GM12878 (cell line): Measurements from ENCODE around the gene MCTP2. TPM values are rescaled to one million over a fixed set of nuclear protein-coding genes. Genes with fewer than 3 reads are reported as not detected.

Source experiments
- ATAC-seq: fragments of 200-7000 bp; cut with Tn5 transposase; 3 replicates; pipeline ENCODE4 v1.9.1; 2020; ENCODE audit warnings: mild to moderate bottlenecking, moderate library complexity
- BruUV-seq: library from RNA; stranded (reverse); fragments of 400-500 nt; replicated peaks from 2 replicates; lab custom pipeline; 2021; lab: Mats Ljungman, UMichigan
- CTCF ChIA-PET: fragments of 300-600 bp; sonication (Branson Sonifier 250); formaldehyde crosslinking; extraction: SDS; loops from one replicate; lab custom pipeline; 2021; ENCODE audit warnings: inconsistent platforms; lab: Yijun Ruan, JAX
- POLR2A ChIA-PET: fragments of 350-600 bp; formaldehyde crosslinking; extraction: SDS; loops from one replicate; lab custom pipeline; 2021; ENCODE audit warnings: inconsistent platforms; lab: Charles Lee
- RAD21 ChIA-PET: fragments of 300-600 bp; sonication (Branson Sonifier 250); formaldehyde crosslinking; loops from one replicate; lab custom pipeline; 2023; ENCODE audit warnings: antibody characterized with exemption; ENCODE audit not compliant: unreplicated experiment; lab: Charles Lee
- SMC1A ChIA-PET: fragments of 300-600 bp; sonication (Branson Sonifier 250); formaldehyde crosslinking; loops from one replicate; lab custom pipeline; 2023; ENCODE audit not compliant: unreplicated experiment, uncharacterized antibody; lab: Charles Lee
- DNase-seq: peaks from one replicate; pipeline ENCODE4 v3.0.0-alpha.2; 2011; ENCODE audit warnings: low read depth, low spot score
- FAIRE-seq: peaks from 3 replicates; lab custom pipeline; 2011; peaks lifted over from hg19 to GRCh38; lab: Jason Lieb, UNC
- H2AFZ ChIP-seq: 2 replicates; pipeline ENCODE4 v1.6.0; 2011; ENCODE audit warnings: low read depth, low read length, control low read depth; ENCODE audit not compliant: control insufficient read depth
- H3K27ac ChIP-seq: 2 replicates; pipeline ENCODE4 v1.5.1; 2011; ENCODE audit warnings: control low read depth; ENCODE audit not compliant: control insufficient read depth, insufficient read depth
- H3K27me3 ChIP-seq, 2 experiments: replicated peaks in 1 of 2; 2 replicates each; pipeline versions ENCODE4 v1.6.0 to v1.6.1; 2011; ENCODE audit warnings: low read length in 1 of 2; ENCODE audit not compliant: control insufficient read depth in 2 of 2, insufficient read depth in 2 of 2
- H3K36me3 ChIP-seq, 2 experiments: 2 replicates each; pipeline ENCODE4 v1.5.1; 2011; ENCODE audit warnings: low read length in 1 of 2; ENCODE audit not compliant: control insufficient read depth in 2 of 2, insufficient read depth in 2 of 2
- H3K4me1 ChIP-seq: 2 replicates; pipeline ENCODE4 v1.6.1; 2011; ENCODE audit warnings: mild to moderate bottlenecking, low read length, moderate library complexity, mixed read lengths; ENCODE audit not compliant: control insufficient read depth, insufficient read depth
- H3K4me2 ChIP-seq: 2 replicates; pipeline ENCODE4 v1.6.0; 2011; ENCODE audit warnings: control low read depth; ENCODE audit not compliant: control insufficient read depth, insufficient read depth
- H3K4me3 ChIP-seq: fragments of 200-600 bp; sonication (generic); 2 replicates; pipeline ENCODE4 v1.5.1; 2016
- H3K79me2 ChIP-seq: 2 replicates; pipeline ENCODE4 v1.6.0; 2011; ENCODE audit warnings: low read length; ENCODE audit not compliant: control insufficient read depth, insufficient read depth
- H3K9ac ChIP-seq: 2 replicates; pipeline ENCODE4 v1.8.0; 2011; ENCODE audit warnings: low read length, control low read depth, mixed read lengths; ENCODE audit not compliant: control insufficient read depth, insufficient read depth
- H3K9me3 ChIP-seq: replicated peaks from 3 replicates; pipeline ENCODE4 v1.5.1; 2011; ENCODE audit warnings: mild to moderate bottlenecking, low read length; ENCODE audit not compliant: control insufficient read depth, insufficient read depth
- H4K20me1 ChIP-seq: 2 replicates; pipeline ENCODE4 v1.6.0; 2011; ENCODE audit not compliant: control insufficient read depth, insufficient read depth
- BRCA1 ChIP-seq: IDR thresholded peaks from 2 replicates; pipeline ENCODE4 v1.6.1; 2011; ENCODE audit warnings: low read depth, low read length, improper control_type of control experiment
- DPF2 ChIP-seq: fragments of 450-650 bp; IDR thresholded peaks from 2 replicates; pipeline ENCODE4 v1.6.1; 2017; ENCODE audit warnings: mild to moderate bottlenecking
- EED ChIP-seq: sonication (generic); IDR thresholded peaks from 2 replicates; pipeline ENCODE4 v1.6.1; 2016; ENCODE audit warnings: antibody characterized with exemption, low read depth
- EGR1 ChIP-seq, 2 experiments: IDR thresholded peaks; 1 replicate in 1 of 2; 2 replicates in 1 of 2; pipeline ENCODE4 v1.6.1; 2011 to 2012; ENCODE audit warnings: low read depth in 2 of 2, low read length in 2 of 2, borderline replicate concordance in 1 of 2, mild to moderate bottlenecking in 1 of 2, moderate library complexity in 1 of 2
- IKZF1 ChIP-seq: fragments of 450-650 bp; conservative IDR thresholded peaks from 2 replicates; pipeline ENCODE4 v1.6.1; 2017; ENCODE audit warnings: antibody characterized with exemption, mild to moderate bottlenecking
- IKZF2 ChIP-seq, 2 experiments: fragments of 450-650 bp; IDR thresholded peaks; 2 replicates each; pipeline ENCODE4 v1.6.1; 2017; ENCODE audit warnings: mild to moderate bottlenecking in 2 of 2, moderate library complexity in 2 of 2
- RAD21 ChIP-seq: IDR thresholded peaks from 2 replicates; pipeline ENCODE4 v1.6.1; 2011; ENCODE audit warnings: mild to moderate bottlenecking, low read depth, low read length, moderate library complexity; ENCODE audit not compliant: insufficient read depth
- WGBS: methylation state at CpG from one replicate; pipeline ENCODE4 v1.1.6; 2016; ENCODE audit warnings: low lambda C conversion rate; ENCODE audit not compliant: insufficient replicate concordance, insufficient coverage; ENCODE audit errors: missing lambda C conversion rate; 5-methylcytosine and 5-hydroxymethylcytosine counted together
- in situ Hi-C: fragments of 300-500 bp; cut with MboI; formaldehyde crosslinking; loops from 9 replicates; pipeline ENCODE4 v1.14.3; 2018; ENCODE audit warnings: mixed read lengths
- intact Hi-C: fragments of 100-400 bp; cut with micrococcal nuclease; formaldehyde crosslinking; loops from one replicate; pipeline ENCODE4 v1.14.2; 2022; ENCODE audit not compliant: unreplicated experiment
- polyA plus RNA-seq, 11 experiments: library from polyadenylated mRNA; depleted of rRNA in 4 of 11; unstranded in 6 of 11; stranded (reverse) in 5 of 11; fragments of >200 nt; fragmentation: Nextera tagmentation in 4 of 11; fragmentation: Illumina TruSeq in 1 of 11; extraction: Ambion mirVana in 4 of 11; extraction: Trizol in 1 of 11; gene quantifications; 1 replicate in 1 of 11; 2 replicates in 10 of 11; pipeline versions ENCODE4 v1.2.1 to v1.2.3, GENCODE V29; 2011 to 2016; ENCODE audit warnings: inconsistent platforms in 2 of 11, missing spikeins in 2 of 11, low read depth in 1 of 11
- total RNA-seq, 4 experiments: library from RNA; depleted of rRNA in 3 of 4; stranded (reverse); fragments of >200 nt in 3 of 4; fragmentation: Illumina TruSeq in 1 of 4; extraction: Trizol in 1 of 4; gene quantifications; 2 replicates each; pipeline versions ENCODE4 v1.2.1 to v1.2.3, GENCODE V29; 2013 to 2021

MCTP2 gene
- total and polyA plus RNA-seq, 10 of the 15 experiments (the other 5 are each of a cell fraction or from before 2014, with no cell fraction given), result 0.24 to 48.5 (median 0.88) TPM

- 0% methylated on average over 3 of the region's 3 CpGs for WGBS
- Histone ChIP-seq H3K9ac (no peak overlapping the region), H3K79me2 (no peaks in the 10 kb centered on the region), H3K27me3 (peaks cover 0 to 7% of the 10 kb centered on the region in 2 experiments; a peak in 1 of 4 replicates), H2AFZ (no peak overlapping the region), H3K4me3 (no peak overlapping the region), H4K20me1 (no peaks in the 10 kb centered on the region), H3K4me1 (peaks cover 16% of the 10 kb centered on the region), H3K9me3 (no peaks in the 10 kb centered on the region), H3K27ac (no peak overlapping the region), H3K36me3 (no peaks in the 10 kb centered on the region), H3K4me2 (no peak overlapping the region)
- FAIRE-seq (no peak), ATAC-seq (peak; percentile 3; the same call in 1 of the 3 replicates), DNase-seq (no peak)
- ChIA-PET CTCF (interaction anchor here (0.7 to 7.5 kb wide), 6 partner anchors 20 to 89 kb away, joined by 3 to 90 read pairs (median 4); no protein-coding TSS in a partner anchor), POLR2A (interaction anchor here (0.7 to 7.8 kb wide), 3 partner anchors 13 to 53 kb away, joined by 3 to 94 read pairs (median 4); no protein-coding TSS in a partner anchor), SMC1A (interaction anchor here (0.8 to 9.8 kb wide), 10 partner anchors 12 to 98 kb away, joined by 3 to 156 read pairs (median 29); no protein-coding TSS in a partner anchor), RAD21 (interaction anchor here (1.0 to 8.0 kb wide), 8 partner anchors 21 to 89 kb away, joined by 3 to 120 read pairs (median 40); no protein-coding TSS in a partner anchor)
- 0 out of 2 replicates have a peak, but pooled peaks have one; percentile 31 for TF ChIP-seq DPF2
- TF ChIP-seq EED, result no peak
- TF ChIP-seq IKZF1, result peak; percentile 73
- TF ChIP-seq BRCA1, result no peak
- TF ChIP-seq RAD21, result no peak
- no peak for TF ChIP-seq EGR1 (IDR thresholded peaks at IDR 0.05; ENCODE audit: borderline replicate concordance in 1 of 2, low read depth in 2 of 2, low read length in 2 of 2)
- peak; percentile 50 to 51; a peak in 3 of 4 replicates for TF ChIP-seq IKZF2 (IDR thresholded peaks at IDR 0.05)
- intact Hi-C loops (loop anchor here (5.0 kb wide), 2 partner anchors 53 to 88 kb away; no protein-coding TSS in a partner anchor), in situ Hi-C loops (loop anchor here (5.0 kb wide), 1 partner anchor 73 kb away; no protein-coding TSS in a partner anchor)
- BruUV-seq, result TSS peak; percentile 18
Observed at GRCh38 chr15:94234300-94234699, 2.9 kb downstream of the MCTP2 start.
